NCI-H1417 treated with DMSO at 0.1 percent for 48 hours (cell line): Measurements from ENCODE around the gene TARS1.
"Not testable (repeated sequence)": the region's sequence is repeated elsewhere in the genome, so short reads cannot be mapped to it uniquely, and the experiment has no call there.

Source experiments
- DNase-seq: peaks from one replicate; lab custom pipeline; 2025; lab: John Stamatoyannopoulos, UW

Gene TARS1

GRCh38 chr5:33488558-33489355 is 48.0 kb downstream of the TARS1 start:
- DNase-seq, result no peak

- DNase-seq, result no peak
Measured at GRCh38 chr5:33489481-33490067, 48.8 kb downstream of the TARS1 start.

DNA sequence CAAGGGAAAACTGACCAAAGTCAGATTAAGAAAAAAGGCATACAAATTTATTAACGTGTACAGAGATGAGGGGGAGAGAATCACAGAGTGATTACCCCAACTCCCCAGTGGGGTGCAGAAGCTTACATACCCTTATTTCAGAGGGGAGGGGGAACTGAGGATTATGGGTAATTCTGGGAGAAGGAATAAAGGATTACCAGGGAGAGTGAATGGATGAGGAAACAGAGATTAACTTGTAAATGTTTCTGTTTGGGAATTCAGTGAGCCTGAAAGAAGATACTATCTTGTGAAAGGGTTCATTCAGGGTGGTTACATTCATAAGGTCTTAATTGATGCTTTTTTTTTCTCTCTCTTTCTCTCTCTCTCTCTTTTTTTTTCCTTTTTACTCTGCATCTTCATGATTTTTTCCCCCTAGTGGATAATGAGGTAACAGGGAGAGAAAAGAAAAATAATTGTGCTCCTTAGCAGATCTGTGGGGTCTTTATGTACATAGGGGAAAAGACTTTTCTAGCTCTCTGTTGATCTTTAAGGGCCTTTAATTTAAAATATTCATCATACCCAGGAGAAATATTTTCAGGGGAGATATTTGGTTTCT is 49.4 kb downstream of the TARS1 start:
- DNase-seq, result no peak

DNA sequence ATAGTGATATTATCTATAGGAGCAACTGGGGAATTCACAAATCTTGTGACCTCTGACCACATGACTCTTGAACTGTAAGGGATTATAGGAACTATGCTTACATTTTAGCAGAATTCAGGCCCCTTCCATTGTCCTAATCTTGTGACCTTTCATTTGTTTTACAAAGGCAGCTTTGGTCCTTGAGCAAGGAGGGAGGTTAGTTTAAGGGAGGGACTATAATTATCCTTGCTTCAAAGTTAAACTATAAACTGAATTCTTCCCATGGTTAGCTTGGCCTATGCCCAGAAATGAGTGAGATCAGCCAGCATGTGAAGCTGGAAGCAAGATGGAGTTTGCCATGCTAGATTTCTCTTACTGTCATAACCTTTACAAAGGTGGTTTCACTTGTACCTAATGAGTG is 51.2 kb downstream of the TARS1 start:
- DNase-seq, result no peak

- no peak for DNase-seq
Measured at GRCh38 chr5:33494466-33494865, 53.7 kb downstream of the TARS1 start.

DNA sequence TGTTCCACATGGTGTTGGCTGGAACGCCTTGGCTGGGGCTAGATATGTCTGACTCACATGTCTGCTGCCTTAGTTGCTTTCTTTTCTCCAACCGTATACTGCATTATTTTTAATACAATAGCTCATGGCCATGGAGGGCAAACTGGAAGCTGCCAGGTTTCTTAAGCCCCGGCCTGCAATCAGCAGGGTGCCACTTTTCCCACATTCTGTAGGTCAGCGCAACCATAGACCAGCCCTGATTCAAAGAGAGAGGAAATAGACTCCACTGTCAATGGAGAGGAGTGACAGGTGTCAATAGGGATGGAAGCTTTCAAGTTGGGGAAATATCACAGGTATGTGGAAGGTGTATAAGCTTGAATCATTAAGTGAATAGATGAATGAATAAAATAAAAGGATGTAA is 60.5 kb downstream of the TARS1 start:
- DNase-seq, result no peak

- DNase-seq, result no peak
Measured at GRCh38 chr5:33501899-33502298, 61.1 kb downstream of the TARS1 start.

DNA sequence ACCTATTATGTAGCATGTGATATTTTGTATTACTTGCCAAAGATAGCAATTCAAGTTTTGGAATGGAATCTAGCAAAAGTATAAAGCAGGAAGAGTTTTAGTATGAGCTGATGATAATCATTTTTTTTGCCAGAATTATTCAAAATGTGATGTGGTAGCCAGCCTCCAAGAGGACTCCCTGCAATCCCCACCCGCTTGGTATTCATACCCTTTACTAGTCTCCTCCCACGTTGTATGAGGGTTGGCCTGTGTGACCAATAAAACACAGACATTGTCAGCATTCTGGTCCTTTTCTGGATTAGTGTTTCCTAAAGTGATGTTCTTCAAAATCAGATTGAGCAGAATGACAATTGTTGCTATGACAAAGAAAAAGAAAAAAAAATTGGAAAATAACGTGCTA is 63.8 kb downstream of the TARS1 start:
- DNase-seq, result no peak

GRCh38 chr5:33507426-33507825 is 66.7 kb downstream of the TARS1 start:
- no peak for DNase-seq

DNA sequence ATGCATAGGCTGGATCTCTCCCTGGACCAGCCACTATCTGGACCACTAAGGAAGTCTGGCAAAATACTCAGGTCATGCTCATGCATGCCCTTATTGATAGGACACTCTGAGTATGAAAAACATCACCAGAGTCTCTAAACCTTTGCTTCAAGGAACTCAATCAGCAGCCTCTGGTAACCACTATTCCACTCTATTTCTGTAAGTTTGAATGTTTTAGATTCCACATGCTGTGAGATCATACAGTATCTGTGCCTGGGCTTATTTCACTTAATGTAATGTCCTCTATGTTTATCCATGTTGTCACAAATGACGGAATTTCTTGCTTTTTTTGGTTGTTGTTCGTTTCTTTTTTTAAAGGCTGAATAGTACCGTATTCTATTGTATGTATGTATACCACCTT is 68.3 kb downstream of the TARS1 start:
- no peak for DNase-seq

DNA sequence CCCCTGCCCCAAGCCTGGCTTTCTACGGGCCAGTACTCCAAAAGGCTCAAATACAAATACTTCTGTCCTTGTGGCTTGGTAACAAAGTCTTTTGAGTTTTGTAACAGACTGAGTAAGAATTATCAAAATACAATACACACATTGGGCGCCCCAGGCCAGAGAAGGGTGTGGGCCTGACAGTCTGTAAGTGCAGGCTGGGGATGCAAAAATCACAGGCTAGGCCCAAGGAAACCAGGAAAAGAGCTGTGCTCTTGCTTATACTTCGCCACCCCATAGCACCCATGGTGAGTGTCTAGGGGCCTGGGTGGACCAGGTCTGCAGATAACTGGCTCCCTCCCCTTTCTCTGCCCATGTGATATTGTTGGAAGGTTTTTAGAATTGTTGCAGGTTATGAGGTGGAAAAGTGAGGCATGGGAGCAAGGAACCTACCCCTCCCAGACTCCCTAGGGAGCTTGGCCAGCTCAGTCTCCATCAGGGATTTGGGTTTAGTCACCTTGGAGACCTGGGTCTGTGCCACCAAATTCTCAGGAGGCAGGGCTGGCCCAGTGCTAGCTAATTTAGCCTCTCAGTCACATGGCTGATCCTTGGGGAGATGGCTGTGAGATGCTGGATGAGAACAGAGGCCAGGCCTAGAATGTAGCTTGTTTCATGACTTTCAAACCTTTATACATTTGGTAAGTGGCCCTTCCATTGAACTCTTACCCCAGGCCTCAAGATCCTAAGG is 72.9 kb downstream of the TARS1 start:
- no peak for DNase-seq

GRCh38 chr5:33515366-33515765 is 74.6 kb downstream of the TARS1 start:
- not testable (repeated sequence) for DNase-seq

- no peak for DNase-seq
Measured at GRCh38 chr5:33516421-33516820, 75.7 kb downstream of the TARS1 start.
